BLaER1 treated with 17β-estradiol and CSF1 and Interleukin-3, amounts not matched to agents 10 nM and 100 nM (cell line): ENCODE results near the gene TTPAL.

Source experiments
- H3K27ac ChIP-seq, 11 experiments: shearing (Covaris generic); formaldehyde crosslinking; 2 replicates each; pipeline ENCODE4 v1.8.1; 2022
- H3K27me3 ChIP-seq, 11 experiments: shearing (Covaris generic); formaldehyde crosslinking; 2 replicates each; pipeline ENCODE4 v1.8.1; 2022
- H3K36me3 ChIP-seq, 11 experiments: shearing (Covaris generic); formaldehyde crosslinking; 2 replicates each; pipeline ENCODE4 v1.8.1; 2022
- H3K4me1 ChIP-seq, 10 experiments: shearing (Covaris generic); formaldehyde crosslinking; 2 replicates each; pipeline ENCODE4 v1.8.1; 2022
- H3K4me2 ChIP-seq, 11 experiments: shearing (Covaris generic); formaldehyde crosslinking; 2 replicates each; pipeline ENCODE4 v1.8.1; 2022
- H3K4me3 ChIP-seq, 10 experiments: shearing (Covaris generic); formaldehyde crosslinking; 2 replicates each; pipeline ENCODE4 v1.8.1; 2022
- H3K9ac ChIP-seq, 11 experiments: shearing (Covaris generic); formaldehyde crosslinking; 2 replicates each; pipeline ENCODE4 v1.8.1; 2022
- H3K9me3 ChIP-seq, 11 experiments: shearing (Covaris generic); formaldehyde crosslinking; replicated peaks in 1 of 11; 2 replicates each; pipeline ENCODE4 v1.8.1; 2022
- H4K20me1 ChIP-seq, 11 experiments: shearing (Covaris generic); formaldehyde crosslinking; 2 replicates each; pipeline ENCODE4 v1.8.1; 2022
- Cebpa-rat ChIP-seq, 11 experiments: shearing (Covaris generic); IDR thresholded peaks; 2 replicates each; pipeline ENCODE4 v1.8.1; 2022

TTPAL gene

GRCh38 chr20:44496976-44497375 is 21.3 kb downstream of the TTPAL start:
- peak overlapping the region in 6 of 11 experiments; percentile 1 to 49 (median 19); a peak in 7 of 22 replicates for H3K4me2 ChIP-seq
- no peak overlapping the region for H3K9ac ChIP-seq
- H3K9me3 ChIP-seq, result no peaks in the 10 kb centered on the region

GRCh38 chr20:44497761-44498160 is 22.1 kb downstream of the TTPAL start:
- H3K4me1 ChIP-seq, result peaks cover 0 to 24% (median 11%) of the 10 kb centered on the region in 10 experiments; a peak in 13 of 20 replicates
- no peak overlapping the region for H3K27ac ChIP-seq
- no peaks in the 10 kb centered on the region for H3K27me3 ChIP-seq
- no peaks in the 10 kb centered on the region for H3K9me3 ChIP-seq
- H4K20me1 ChIP-seq, result peaks cover 0 to 67% (median 5%) of the 10 kb centered on the region in 11 experiments; a peak in 11 of 22 replicates
- no peak overlapping the region for H3K9ac ChIP-seq
- H3K4me3 ChIP-seq, result no peak overlapping the region
- H3K4me2 ChIP-seq, result peak overlapping the region in 1 of 11 experiments; percentile 49; a peak in 1 of 22 replicates
- no peak for TF ChIP-seq Cebpa-rat (IDR thresholded peaks at IDR 0.05)
- peaks cover 98 to 100% (median 100%) of the 10 kb centered on the region in 11 experiments for H3K36me3 ChIP-seq

More at GRCh38 chr20:44496976-44497375, 21.3 kb downstream of the TTPAL start:
- H4K20me1 ChIP-seq, result peaks cover 0 to 61% (median 5%) of the 10 kb centered on the region in 11 experiments; a peak in 14 of 22 replicates
- no peaks in the 10 kb centered on the region for H3K27me3 ChIP-seq
- TF ChIP-seq Cebpa-rat (IDR thresholded peaks at IDR 0.05), result no peak
- H3K4me3 ChIP-seq, result no peak overlapping the region
- peaks cover 98 to 100% (median 100%) of the 10 kb centered on the region in 11 experiments for H3K36me3 ChIP-seq
- peak overlapping the region in 2 of 11 experiments; percentile 1 to 7; a peak in 1 of 22 replicates for H3K27ac ChIP-seq
- peaks cover 0 to 24% (median 11%) of the 10 kb centered on the region in 10 experiments; a peak in 13 of 20 replicates for H3K4me1 ChIP-seq

- Histone ChIP-seq H3K4me1 (peaks cover 0 to 24% (median 11%) of the 10 kb centered on the region in 10 experiments; a peak in 13 of 20 replicates), H3K27me3 (no peaks in the 10 kb centered on the region), H3K4me2 (no peak overlapping the region), H3K4me3 (no peak overlapping the region), H3K27ac (no peak overlapping the region), H3K9me3 (no peaks in the 10 kb centered on the region), H4K20me1 (peaks cover 0 to 62% (median 4%) of the 10 kb centered on the region in 11 experiments; a peak in 10 of 22 replicates), H3K9ac (no peak overlapping the region), H3K36me3 (peaks cover 99 to 100% (median 100%) of the 10 kb centered on the region in 11 experiments)
- TF ChIP-seq Cebpa-rat (IDR thresholded peaks at IDR 0.05), result no peak
These were observed 24.5 kb downstream of the TTPAL start for GRCh38 chr20:44500221-44500620.

DNA sequence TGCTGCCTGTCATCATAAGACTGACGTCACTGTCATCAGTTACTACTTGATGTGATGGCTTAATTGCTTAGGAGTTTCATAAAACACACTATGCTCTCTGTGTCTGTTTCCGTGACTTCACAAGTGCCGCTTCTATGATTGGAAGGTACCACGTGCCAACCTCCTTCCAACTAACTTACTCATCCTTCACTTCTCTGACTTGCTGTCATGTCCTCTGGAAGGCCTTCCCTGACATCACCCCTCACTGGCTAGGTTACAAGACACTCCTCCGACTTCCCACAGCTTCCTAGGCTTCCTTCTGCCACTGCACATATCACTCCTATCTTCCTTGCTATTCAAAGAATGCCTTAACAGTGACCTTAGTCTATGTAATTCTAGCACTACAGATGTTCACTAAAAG is 25.8 kb downstream of the TTPAL start:
- peaks cover 99 to 100% (median 100%) of the 10 kb centered on the region in 11 experiments for H3K36me3 ChIP-seq
- H3K9ac ChIP-seq, result no peak overlapping the region
- no peak for TF ChIP-seq Cebpa-rat (IDR thresholded peaks at IDR 0.05)
- H3K4me3 ChIP-seq, result no peak overlapping the region
- no peaks in the 10 kb centered on the region for H3K27me3 ChIP-seq
- H3K27ac ChIP-seq, result no peak overlapping the region
- H3K4me1 ChIP-seq, result peaks cover 0 to 14% (median 7%) of the 10 kb centered on the region in 10 experiments; a peak in 12 of 20 replicates
- peaks cover 0 to 50% (median 1%) of the 10 kb centered on the region in 11 experiments; a peak in 9 of 22 replicates for H4K20me1 ChIP-seq
- no peak overlapping the region for H3K4me2 ChIP-seq
- no peaks in the 10 kb centered on the region for H3K9me3 ChIP-seq

DNA sequence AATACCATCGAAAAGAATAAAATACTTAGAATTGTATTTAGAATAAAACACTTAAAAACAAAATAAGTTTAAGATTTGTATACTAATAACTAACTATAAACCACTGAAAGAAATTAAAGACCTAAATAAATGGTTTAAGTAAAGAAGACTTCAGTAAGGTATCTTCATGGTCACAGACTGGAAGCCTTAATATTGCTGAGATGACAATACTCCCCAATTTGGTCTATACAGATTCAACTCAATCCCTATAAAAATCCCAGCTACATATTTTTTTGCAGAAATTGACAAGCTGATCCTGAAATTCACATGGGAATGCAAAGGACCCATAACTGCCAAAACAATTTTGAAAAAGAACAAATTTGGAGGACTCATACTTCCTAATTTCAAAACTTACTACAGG is 27.3 kb downstream of the TTPAL start:
- TF ChIP-seq Cebpa-rat (IDR thresholded peaks at IDR 0.05), result no peak
- peaks cover 99 to 100% (median 100%) of the 10 kb centered on the region in 11 experiments for H3K36me3 ChIP-seq
- no peaks in the 10 kb centered on the region for H3K27me3 ChIP-seq
- H3K4me3 ChIP-seq, result no peak overlapping the region
- no peak overlapping the region for H3K27ac ChIP-seq
- H3K4me1 ChIP-seq, result no peaks in the 10 kb centered on the region; a peak in 1 of 20 replicates
- H3K4me2 ChIP-seq, result no peak overlapping the region
- peaks cover 0 to 41% (median 0%) of the 10 kb centered on the region in 11 experiments; a peak in 7 of 22 replicates for H4K20me1 ChIP-seq
- H3K9ac ChIP-seq, result no peak overlapping the region
- no peaks in the 10 kb centered on the region for H3K9me3 ChIP-seq

DNA sequence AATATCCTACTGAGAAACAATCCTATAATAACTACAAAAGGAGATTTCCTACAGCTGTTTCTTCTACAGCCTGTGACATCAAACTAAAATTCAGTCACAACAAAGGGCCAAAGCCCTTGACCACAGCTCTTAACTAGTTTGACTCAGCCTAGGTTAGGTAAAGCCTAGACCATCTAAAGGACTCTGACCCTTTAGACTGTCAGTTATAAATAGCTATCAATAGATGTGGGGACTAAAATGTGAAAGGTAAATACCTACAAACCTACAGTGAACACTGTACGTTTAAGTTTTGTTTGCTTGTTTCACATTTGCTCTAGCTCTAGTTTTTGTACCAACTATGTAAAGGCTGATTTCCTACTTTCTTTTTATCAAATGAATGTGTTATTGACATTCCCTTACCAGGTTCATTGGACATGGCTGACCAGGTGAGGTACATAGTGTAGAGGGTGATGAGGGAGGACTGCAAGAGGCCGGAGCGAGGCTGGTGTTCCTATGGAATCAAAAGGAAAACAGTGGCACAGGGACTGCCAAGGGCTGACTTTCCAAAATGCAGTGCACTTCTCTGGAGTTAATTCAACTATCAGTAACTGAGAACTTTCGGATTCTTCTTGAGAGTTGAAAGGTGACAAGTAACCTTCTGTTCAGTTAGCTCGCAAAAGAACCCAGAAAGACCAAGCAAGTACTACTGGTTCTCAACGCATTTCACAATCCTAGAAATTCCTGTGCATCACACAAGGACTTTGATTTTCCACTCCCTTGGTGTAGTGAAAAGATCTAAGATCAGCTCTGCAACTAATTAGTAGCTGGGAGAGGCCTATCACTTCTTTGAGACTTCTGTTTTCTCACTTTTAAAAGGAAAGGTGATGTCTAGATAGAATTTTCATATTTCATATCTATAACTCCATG is 29.0 kb downstream of the TTPAL start:
- H3K36me3 ChIP-seq, result peaks cover 99 to 100% (median 100%) of the 10 kb centered on the region in 11 experiments

DNA sequence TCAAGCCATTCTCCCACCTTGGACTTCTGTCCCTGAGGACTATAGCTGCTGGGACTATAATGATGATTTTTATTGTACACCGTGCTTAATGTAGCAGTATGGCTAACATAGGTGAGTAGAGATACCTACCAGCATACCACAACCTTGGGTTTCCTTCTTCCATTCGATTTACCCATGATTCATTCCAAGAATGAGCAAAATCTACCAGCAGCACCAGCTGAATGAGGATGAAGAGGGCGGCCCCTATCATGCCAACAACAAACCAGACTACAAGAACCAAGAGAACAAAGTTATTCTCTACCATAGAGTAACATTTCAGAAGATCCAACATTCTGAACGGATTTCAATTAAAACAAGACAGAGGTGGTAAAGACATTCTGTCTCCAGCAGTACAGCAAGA is 34.1 kb downstream of the TTPAL start:
- peaks cover 90 to 99% (median 94%) of the 10 kb centered on the region in 11 experiments for H3K36me3 ChIP-seq
- H3K4me1 ChIP-seq, result no peaks in the 10 kb centered on the region
- H4K20me1 ChIP-seq, result peaks cover 27 to 75% (median 40%) of the 10 kb centered on the region in 11 experiments; a peak in 21 of 22 replicates
- no peaks in the 10 kb centered on the region for H3K9me3 ChIP-seq
- no peaks in the 10 kb centered on the region for H3K27me3 ChIP-seq
- H3K4me3 ChIP-seq, result no peak overlapping the region
- no peak overlapping the region for H3K27ac ChIP-seq
- H3K9ac ChIP-seq, result no peak overlapping the region
- TF ChIP-seq Cebpa-rat (IDR thresholded peaks at IDR 0.05), result no peak
- H3K4me2 ChIP-seq, result no peak overlapping the region

More for the DNA sequence above, 29.0 kb downstream of the TTPAL start:
- no peaks in the 10 kb centered on the region for H3K4me1 ChIP-seq
- no peak overlapping the region for H3K4me3 ChIP-seq
- H3K4me2 ChIP-seq, result no peak overlapping the region
- no peak overlapping the region for H3K27ac ChIP-seq
- no peaks in the 10 kb centered on the region for H3K9me3 ChIP-seq
- H4K20me1 ChIP-seq, result peaks cover 0 to 44% (median 2%) of the 10 kb centered on the region in 11 experiments; a peak in 6 of 22 replicates
- no peak overlapping the region for H3K9ac ChIP-seq
- TF ChIP-seq Cebpa-rat (IDR thresholded peaks at IDR 0.05), result no peak
- H3K27me3 ChIP-seq, result no peaks in the 10 kb centered on the region

DNA sequence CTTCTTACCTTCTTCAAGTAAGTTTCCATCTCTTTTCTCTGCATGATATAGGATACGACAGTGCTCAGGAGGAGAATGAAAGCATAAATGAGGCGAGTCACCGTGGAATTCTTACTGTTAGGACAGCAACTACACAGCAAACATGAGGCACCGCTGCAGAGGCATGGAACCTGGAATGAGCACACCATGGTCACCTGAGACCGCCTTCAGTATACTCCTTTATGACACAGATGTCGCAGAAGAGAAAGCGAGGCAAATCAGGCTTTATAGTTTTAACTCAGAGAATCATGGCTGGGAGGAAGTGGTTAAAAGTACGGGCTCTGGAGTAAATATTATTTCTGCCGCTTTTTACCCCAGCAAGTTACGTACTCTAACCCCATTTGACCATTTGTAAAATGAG is 38.2 kb downstream of the TTPAL start:
- peaks cover 68 to 100% (median 81%) of the 10 kb centered on the region in 11 experiments for H4K20me1 ChIP-seq
- H3K36me3 ChIP-seq, result peaks cover 52 to 82% (median 69%) of the 10 kb centered on the region in 11 experiments
- H3K4me3 ChIP-seq, result no peak overlapping the region
- no peak overlapping the region for H3K4me2 ChIP-seq
- peaks cover 0 to 21% (median 0%) of the 10 kb centered on the region in 10 experiments; a peak in 9 of 20 replicates for H3K4me1 ChIP-seq
- H3K9ac ChIP-seq, result no peak overlapping the region
- TF ChIP-seq Cebpa-rat (IDR thresholded peaks at IDR 0.05), result no peak
- H3K27me3 ChIP-seq, result no peaks in the 10 kb centered on the region
- H3K27ac ChIP-seq, result no peak overlapping the region
- no peaks in the 10 kb centered on the region for H3K9me3 ChIP-seq

DNA sequence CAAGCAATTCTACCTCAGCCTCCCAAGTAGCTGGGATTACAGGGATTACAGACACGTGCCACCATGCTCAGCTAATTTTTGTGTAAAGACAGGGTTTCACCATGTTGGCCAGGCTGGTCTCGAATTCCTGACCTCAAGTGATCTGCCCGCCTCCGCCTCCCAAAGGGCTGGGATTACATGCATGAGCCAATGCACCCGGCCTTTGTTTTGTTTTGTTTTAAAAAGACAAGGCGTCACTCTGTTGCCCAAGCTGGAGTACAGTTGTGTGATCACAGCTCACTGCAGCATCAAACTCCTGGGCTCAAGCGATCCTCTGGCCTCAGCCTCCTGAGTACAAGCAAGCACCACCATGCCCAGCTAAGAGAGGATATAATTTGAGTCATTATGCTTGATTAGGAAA is 40.8 kb downstream of the TTPAL start:
- Histone ChIP-seq H4K20me1 (peaks cover 92 to 100% (median 98%) of the 10 kb centered on the region in 11 experiments), H3K9ac (no peak overlapping the region), H3K9me3 (no peaks in the 10 kb centered on the region)

More for the DNA sequence above, 40.8 kb downstream of the TTPAL start:
- no peak for TF ChIP-seq Cebpa-rat (IDR thresholded peaks at IDR 0.05)
- Histone ChIP-seq H3K27ac (no peak overlapping the region), H3K4me1 (peaks cover 20 to 42% (median 25%) of the 10 kb centered on the region in 10 experiments), H3K4me3 (no peak overlapping the region), H3K36me3 (peaks cover 29 to 69% (median 44%) of the 10 kb centered on the region in 11 experiments), H3K4me2 (no peak overlapping the region), H3K27me3 (no peaks in the 10 kb centered on the region)
